T-helper 2 cell treated with Interferon-gamma antibody and Interleukin-4, amounts not matched to agents 5 μg/mL and 100 μg/mL, for 36 hours (primary cell): Measurements from ENCODE around the gene SUMF2.
"Not testable (repeated sequence)": the region's sequence is repeated elsewhere in the genome, so short reads cannot be mapped to it uniquely, and the experiment has no call there.

ENCODE experiments used
- DNase-seq: peaks from one replicate; pipeline ENCODE4 v3.0.0; 2021; ENCODE audit warnings: low spot score
- H3K27ac Mint-ChIP-seq: one replicate; pipeline ENCODE4 v1.8.0; 2021; ENCODE audit warnings: mild to moderate bottlenecking, mixed read lengths
- H3K27me3 Mint-ChIP-seq: one replicate; pipeline ENCODE4 v1.8.0; 2021; ENCODE audit warnings: low read depth, mixed read lengths
- H3K36me3 Mint-ChIP-seq: one replicate; pipeline ENCODE4 v1.8.0; 2021; ENCODE audit warnings: low read depth, mixed read lengths
- H3K4me1 Mint-ChIP-seq: one replicate; pipeline ENCODE4 v1.8.0; 2021; ENCODE audit warnings: low read depth, mixed read lengths
- H3K4me3 Mint-ChIP-seq: one replicate; pipeline ENCODE4 v1.8.0; 2022; ENCODE audit warnings: mild to moderate bottlenecking, moderate library complexity, mixed read lengths
- H3K9me3 Mint-ChIP-seq: one replicate; pipeline ENCODE4 v1.8.0; 2021; ENCODE audit warnings: mixed read lengths

SUMF2 gene

DNA sequence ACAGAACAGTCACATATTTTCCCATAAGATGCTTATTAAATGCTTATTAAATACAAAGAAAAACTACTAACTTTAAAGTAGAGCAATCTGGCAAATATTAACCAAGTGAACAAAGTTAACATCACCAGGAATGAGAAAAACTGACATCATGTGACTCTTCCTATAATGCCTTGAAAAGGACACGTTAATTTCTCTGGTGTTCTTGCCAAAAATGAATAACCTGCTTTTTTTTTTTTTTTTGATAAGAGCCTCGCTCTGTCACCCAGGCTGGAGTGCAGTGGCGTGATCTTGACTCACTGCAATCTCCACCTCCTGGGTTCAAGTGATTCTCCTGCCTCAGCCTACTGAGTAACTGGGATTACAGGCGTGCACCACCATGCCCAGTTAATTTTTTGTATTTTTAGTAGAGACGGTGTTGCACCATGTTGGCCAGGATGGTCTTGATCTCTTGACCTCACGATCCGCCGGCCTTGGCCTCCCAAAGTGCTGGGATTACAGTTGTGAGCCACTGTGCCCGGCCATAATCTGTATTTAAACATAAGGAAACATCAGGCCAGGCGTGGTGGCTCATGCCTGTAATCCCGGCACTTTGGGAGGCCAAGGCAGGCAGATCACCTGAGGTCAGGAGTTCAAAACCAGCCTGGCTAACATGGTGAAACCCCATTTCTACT is 16.5 kb upstream of the SUMF2 start:
- H3K9me3 Mint-ChIP-seq, H3K36me3 Mint-ChIP-seq, H3K4me3 Mint-ChIP-seq, DNase-seq, H3K4me1 Mint-ChIP-seq, H3K27me3 Mint-ChIP-seq, H3K27ac Mint-ChIP-seq: not testable (repeated sequence)

DNA sequence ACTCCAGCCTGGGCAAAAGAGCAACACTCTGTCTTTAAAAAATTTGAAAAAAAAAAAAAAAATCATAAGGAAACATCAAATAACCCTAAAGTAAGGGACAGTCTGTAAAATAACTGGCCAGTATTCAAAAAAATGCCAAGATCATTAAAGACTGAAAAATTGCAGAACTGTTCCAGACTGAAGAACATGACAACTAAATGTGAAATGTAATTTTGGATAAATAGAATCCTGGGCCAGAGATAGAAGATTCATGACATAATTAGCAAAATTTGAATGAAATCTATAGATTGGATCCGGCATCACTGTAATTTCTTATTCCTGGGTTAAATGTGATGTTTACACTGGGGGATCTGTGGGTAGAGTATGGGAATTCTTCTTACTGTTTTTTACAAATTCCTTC is 15.8 kb upstream of the SUMF2 start:
- Mint-ChIP-seq H3K27ac (no peak overlapping the region), H3K36me3 (peaks cover 11% of the 10 kb centered on the region), H3K4me3 (no peak overlapping the region), H3K4me1 (peaks cover 13% of the 10 kb centered on the region), H3K9me3 (no peaks in the 10 kb centered on the region), H3K27me3 (no peaks in the 10 kb centered on the region)
- DNase-seq = no peak

DNA sequence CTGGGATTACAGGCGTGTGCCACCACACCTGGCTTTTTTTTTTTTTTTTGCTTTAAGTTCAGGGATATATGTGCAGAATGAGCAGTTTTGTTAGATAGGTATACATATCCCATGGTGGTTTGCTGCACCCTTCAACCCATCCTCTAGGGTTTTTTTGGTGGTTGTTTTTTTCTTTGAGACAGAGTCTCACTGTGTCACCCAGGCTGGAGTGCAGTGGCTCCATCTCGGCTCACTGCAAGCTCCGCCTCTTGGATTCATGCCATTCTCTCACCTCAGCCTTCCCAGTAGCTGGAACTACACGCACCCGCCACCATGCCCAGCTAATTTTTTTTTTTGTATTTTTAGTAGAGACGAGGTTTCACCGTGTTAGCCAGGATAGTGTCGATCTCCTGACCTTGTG is 15.3 kb upstream of the SUMF2 start:
- Mint-ChIP-seq H3K36me3 (peaks cover 16% of the 10 kb centered on the region), H3K4me1 (peaks cover 16% of the 10 kb centered on the region)
- not testable (repeated sequence) for H3K27ac Mint-ChIP-seq, H3K27me3 Mint-ChIP-seq, H3K9me3 Mint-ChIP-seq, H3K4me3 Mint-ChIP-seq, DNase-seq

DNA sequence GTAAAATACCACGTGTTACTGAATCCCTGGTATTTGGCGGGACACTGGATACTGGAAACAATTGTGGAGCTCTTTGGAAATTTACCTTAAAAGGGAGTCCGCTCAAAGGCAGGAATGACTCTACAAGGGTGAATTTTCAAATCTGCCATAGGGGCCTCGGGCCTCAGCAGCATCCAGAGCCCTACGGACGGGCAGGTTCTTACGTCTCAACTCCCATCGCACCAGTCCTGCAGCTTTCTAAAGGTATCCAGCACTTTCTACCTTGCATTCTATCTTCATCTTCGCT is 13.1 kb upstream of the SUMF2 start:
- DNase-seq = no peak
- H3K4me1 Mint-ChIP-seq = peaks cover 27% of the 10 kb centered on the region
- H3K27me3 Mint-ChIP-seq = no peaks in the 10 kb centered on the region
- H3K9me3 Mint-ChIP-seq = no peaks in the 10 kb centered on the region
- peak overlapping the region; percentile 90 for H3K4me3 Mint-ChIP-seq
- peak overlapping the region; percentile 89 for H3K27ac Mint-ChIP-seq
- H3K36me3 Mint-ChIP-seq = peaks cover 33% of the 10 kb centered on the region

DNA sequence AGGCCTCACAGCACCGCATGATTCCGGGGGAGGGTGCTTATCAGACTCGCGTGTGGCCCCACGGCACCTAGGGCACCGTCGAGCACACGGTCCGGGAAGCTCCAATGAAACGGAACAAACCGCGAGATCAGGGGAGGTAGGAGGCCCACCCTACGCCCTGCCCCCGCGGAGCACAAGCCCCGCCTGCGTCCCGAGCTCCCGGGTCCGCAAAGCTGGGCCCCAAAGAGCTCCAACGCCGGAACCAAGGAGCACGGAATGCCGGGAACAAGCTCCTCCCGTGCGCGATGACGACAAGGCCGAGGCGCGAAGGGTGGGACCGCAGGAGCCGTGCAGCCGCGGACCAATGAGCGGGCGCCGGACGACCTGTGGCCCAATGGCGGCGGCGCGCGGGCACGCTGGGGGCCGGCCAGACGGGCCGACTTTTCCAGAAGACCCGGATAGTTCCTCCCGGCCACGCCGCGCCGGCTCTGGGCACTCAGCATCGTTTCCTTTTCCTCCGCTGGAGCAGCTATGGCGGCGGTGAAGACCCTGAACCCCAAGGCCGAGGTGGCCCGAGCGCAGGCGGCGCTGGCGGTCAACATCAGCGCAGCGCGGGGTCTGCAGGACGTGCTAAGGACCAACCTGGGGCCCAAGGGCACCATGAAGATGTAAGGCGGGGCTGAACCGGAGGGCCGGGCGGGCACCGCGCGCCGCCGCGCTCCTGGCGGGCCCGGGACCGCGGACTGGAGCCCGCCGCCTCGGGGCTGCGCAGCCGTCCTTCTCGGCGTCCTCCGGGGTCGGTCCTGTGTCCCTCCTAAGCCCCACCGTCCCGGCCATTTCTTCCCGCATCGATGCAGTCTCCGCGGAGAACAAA is 12.5 kb upstream of the SUMF2 start, which contains the start of the genes CCT6A and PSPH:
Gene CCT6A (plus strand): TSS at position 427 of the 853 bp plus-strand sequence. CDS start 84 bp downstream, at position 511.
Gene PSPH (minus strand): TSS at position 106 of the 853 bp plus-strand sequence. CDS start 30,232 bp downstream, outside the sequence.
- H3K4me3 Mint-ChIP-seq = peak within 1 kb of the TSS; percentile 90
- peak within 1 kb of the TSS; percentile 89 for H3K27ac Mint-ChIP-seq
- peaks cover 38% of the 10 kb centered on the region for H3K36me3 Mint-ChIP-seq
- peak; percentile 94 for DNase-seq
- no peaks in the 10 kb centered on the region for H3K27me3 Mint-ChIP-seq
- H3K4me1 Mint-ChIP-seq = peaks cover 28% of the 10 kb centered on the region
- no peaks in the 10 kb centered on the region for H3K9me3 Mint-ChIP-seq

DNA sequence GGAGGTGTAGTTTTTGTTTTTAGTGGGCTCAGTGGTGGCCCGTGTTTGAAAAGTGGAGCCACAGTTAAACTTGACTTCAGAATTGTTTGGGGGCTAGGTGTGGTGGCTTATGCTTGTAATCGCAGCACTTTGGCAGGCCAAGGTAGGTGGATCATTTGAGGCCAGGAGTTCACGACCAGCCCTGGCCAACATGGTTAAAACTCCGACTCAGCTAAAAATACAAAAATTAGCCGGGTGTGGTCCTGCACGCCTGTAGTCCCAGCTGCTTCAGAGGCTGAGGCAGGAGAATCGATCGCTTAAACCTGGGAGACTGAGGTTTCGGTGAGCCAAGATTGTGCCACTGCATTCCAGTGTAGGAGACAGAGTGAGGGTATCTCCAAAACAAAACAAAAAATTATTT is 10.7 kb upstream of the SUMF2 start:
- Mint-ChIP-seq H3K27ac (no peak overlapping the region), H3K4me3 (peak overlapping the region; percentile 90), H3K36me3 (peaks cover 52% of the 10 kb centered on the region), H3K27me3 (no peaks in the 10 kb centered on the region), H3K9me3 (no peaks in the 10 kb centered on the region), H3K4me1 (peaks cover 30% of the 10 kb centered on the region)
- no peak for DNase-seq

DNA sequence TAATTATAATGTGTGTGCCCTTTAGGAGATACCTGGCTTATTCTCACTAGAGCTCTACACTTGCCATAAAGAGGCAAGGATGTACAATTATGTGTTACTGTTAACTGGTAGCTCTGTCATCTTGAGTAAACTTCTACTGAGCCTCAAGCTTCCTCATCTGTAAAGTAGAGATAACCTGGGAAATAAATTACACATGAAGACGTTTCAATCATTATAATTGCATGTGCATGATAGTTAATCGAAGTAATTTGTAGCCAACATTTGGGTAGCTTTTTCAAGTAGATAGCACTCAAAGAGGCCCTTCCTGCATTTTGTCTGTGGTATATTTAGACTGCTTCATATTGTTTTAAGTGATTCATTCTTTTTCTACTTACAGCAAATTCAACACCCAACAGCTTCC is 10.1 kb upstream of the SUMF2 start:
- DNase-seq = no peak
- H3K4me1 Mint-ChIP-seq = peaks cover 30% of the 10 kb centered on the region
- H3K4me3 Mint-ChIP-seq = peak overlapping the region; percentile 59
- peaks cover 57% of the 10 kb centered on the region for H3K36me3 Mint-ChIP-seq
- no peaks in the 10 kb centered on the region for H3K27me3 Mint-ChIP-seq
- no peaks in the 10 kb centered on the region for H3K9me3 Mint-ChIP-seq
- H3K27ac Mint-ChIP-seq = peak overlapping the region; percentile 41

DNA sequence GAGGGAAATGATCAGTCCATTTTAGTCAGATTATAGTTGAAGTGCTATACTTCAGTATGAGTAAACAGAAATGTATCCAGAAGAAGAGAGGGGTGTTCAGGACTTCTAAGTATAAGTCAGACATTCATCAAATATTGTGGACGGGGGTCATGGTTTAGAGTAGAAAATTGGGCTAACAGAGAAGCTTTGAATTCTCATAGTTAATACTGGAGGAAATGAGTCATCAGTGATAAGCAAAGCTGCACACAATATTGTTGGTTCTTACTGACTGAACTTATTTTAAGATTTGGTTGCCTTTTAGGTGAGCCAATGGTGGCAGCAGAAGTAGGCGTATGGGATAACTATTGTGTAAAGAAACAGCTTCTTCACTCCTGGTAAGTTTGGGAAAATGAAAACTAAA is 1.7 kb upstream of the SUMF2 start:
- no peak for DNase-seq
- Mint-ChIP-seq H3K27me3 (no peaks in the 10 kb centered on the region), H3K4me3 (peak overlapping the region; percentile 33), H3K4me1 (peaks cover 27% of the 10 kb centered on the region), H3K27ac (peak overlapping the region; percentile 77), H3K36me3 (peaks cover 63% of the 10 kb centered on the region), H3K9me3 (no peaks in the 10 kb centered on the region)

DNA sequence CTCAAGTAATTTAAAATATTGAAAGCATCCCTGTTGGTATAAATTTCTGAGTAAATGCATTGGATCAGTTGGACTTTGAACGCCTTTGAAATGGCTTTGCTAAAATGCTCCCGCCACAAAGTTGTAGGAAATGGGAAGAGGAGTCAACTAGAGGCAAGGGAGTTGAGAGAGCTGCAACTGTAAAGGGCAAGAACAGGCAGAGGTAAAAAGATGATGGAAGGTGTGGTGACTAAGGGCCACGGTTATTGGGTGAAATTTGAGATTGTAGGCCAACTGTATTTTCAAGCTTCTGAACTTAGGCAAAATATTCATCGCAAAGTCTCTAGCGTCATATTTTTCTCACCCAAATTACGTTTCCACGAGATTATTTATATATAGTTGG is 595 bp upstream of the SUMF2 start:
- H3K27me3 Mint-ChIP-seq = no peaks in the 10 kb centered on the region
- H3K4me3 Mint-ChIP-seq = peak overlapping the region; percentile 94
- peak overlapping the region; percentile 92 for H3K27ac Mint-ChIP-seq
- DNase-seq = no peak
- no peaks in the 10 kb centered on the region for H3K9me3 Mint-ChIP-seq
- peaks cover 55% of the 10 kb centered on the region for H3K36me3 Mint-ChIP-seq
- peaks cover 27% of the 10 kb centered on the region for H3K4me1 Mint-ChIP-seq

DNA sequence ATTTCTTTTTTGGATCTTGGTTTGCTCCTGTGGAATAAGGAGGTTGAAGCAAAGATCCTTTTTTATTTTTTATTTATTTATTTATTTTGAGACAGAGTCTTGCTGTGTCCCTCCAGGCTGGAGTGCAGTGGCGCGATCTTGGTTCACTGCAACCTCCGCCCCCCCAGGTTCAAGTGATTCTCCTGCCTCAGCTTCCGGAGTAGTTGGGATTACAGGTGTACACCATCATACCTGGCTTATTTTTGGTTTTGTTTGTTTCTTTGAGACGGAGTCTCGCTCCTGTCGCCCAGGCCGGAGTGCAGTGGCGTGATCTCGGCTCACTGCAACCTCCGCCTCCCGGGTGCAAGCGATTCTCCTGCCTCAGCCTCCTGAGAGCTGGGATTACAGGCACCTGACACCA is 2.3 kb downstream of the SUMF2 start:
- not testable (repeated sequence) for H3K27ac Mint-ChIP-seq, H3K9me3 Mint-ChIP-seq, DNase-seq, H3K27me3 Mint-ChIP-seq, H3K4me3 Mint-ChIP-seq
- peaks cover 41% of the 10 kb centered on the region for H3K36me3 Mint-ChIP-seq
- peaks cover 27% of the 10 kb centered on the region for H3K4me1 Mint-ChIP-seq

DNA sequence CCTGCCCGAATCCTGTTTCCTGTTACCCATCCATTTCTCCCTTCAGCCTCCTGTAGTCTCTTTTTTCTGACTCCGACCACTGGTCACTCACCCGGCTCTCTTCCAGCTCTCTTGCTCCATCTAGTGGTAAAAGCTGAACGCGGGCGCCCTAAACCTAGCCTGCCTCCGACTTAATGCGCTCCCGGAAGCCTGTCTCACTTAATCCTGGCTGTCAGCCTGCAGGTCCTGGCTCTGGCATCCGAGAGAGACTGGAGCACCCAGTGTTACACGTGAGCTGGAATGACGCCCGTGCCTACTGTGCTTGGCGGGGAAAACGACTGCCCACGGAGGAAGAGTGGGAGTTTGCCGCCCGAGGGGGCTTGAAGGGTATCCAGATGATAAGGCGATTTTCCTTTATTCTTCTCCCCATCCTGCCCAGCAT is 10.3 kb downstream of the SUMF2 start:
- H3K27me3 Mint-ChIP-seq = no peaks in the 10 kb centered on the region
- peak overlapping the region; percentile 41 for H3K27ac Mint-ChIP-seq
- H3K9me3 Mint-ChIP-seq = no peaks in the 10 kb centered on the region
- H3K4me1 Mint-ChIP-seq = peaks cover 2% of the 10 kb centered on the region
- peak; percentile 60 for DNase-seq
- peaks cover 26% of the 10 kb centered on the region for H3K36me3 Mint-ChIP-seq
- no peak overlapping the region for H3K4me3 Mint-ChIP-seq

DNA sequence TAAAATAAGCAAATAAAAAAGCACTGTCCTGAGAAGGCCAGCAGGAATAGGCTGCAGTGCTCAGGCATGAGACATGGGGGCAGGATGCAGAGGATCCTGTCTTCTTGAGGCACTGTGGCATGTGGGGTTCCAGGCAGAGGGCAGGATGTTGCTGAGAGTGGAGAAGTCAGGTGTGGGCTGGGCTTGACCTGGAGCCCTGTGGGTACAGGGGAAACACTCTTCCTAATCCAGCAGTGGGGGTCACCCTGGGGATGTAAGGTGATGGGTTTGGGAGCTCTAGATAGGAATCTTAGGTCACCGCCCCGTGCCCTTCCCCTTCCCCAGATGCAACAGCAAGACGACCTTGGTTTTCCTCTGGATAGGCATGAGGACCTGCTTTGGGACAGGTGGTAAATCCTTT is 13.6 kb downstream of the SUMF2 start:
- H3K4me1 Mint-ChIP-seq = peaks cover 2% of the 10 kb centered on the region
- no peak overlapping the region for H3K27ac Mint-ChIP-seq
- H3K9me3 Mint-ChIP-seq = no peaks in the 10 kb centered on the region
- H3K4me3 Mint-ChIP-seq = no peak overlapping the region
- DNase-seq = no peak
- peaks cover 25% of the 10 kb centered on the region for H3K36me3 Mint-ChIP-seq
- no peaks in the 10 kb centered on the region for H3K27me3 Mint-ChIP-seq

DNA sequence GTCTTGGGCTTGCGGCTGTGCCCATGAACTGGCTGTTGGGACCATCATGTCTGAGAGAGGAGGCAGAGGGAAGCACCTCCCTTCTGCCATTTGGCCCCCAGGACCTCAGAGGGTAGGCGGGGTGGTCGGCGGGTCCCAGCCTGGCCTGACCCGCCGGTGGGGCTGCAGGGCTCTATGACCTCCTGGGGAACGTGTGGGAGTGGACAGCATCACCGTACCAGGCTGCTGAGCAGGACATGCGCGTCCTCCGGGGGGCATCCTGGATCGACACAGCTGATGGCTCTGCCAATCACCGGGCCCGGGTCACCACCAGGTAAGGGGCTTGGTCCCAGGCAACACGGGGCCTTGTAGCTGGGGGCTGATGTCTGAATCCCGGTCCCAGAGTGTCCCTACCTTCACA is 14.1 kb downstream of the SUMF2 start:
- Mint-ChIP-seq H3K27me3 (no peaks in the 10 kb centered on the region), H3K36me3 (peaks cover 22% of the 10 kb centered on the region)

DNA sequence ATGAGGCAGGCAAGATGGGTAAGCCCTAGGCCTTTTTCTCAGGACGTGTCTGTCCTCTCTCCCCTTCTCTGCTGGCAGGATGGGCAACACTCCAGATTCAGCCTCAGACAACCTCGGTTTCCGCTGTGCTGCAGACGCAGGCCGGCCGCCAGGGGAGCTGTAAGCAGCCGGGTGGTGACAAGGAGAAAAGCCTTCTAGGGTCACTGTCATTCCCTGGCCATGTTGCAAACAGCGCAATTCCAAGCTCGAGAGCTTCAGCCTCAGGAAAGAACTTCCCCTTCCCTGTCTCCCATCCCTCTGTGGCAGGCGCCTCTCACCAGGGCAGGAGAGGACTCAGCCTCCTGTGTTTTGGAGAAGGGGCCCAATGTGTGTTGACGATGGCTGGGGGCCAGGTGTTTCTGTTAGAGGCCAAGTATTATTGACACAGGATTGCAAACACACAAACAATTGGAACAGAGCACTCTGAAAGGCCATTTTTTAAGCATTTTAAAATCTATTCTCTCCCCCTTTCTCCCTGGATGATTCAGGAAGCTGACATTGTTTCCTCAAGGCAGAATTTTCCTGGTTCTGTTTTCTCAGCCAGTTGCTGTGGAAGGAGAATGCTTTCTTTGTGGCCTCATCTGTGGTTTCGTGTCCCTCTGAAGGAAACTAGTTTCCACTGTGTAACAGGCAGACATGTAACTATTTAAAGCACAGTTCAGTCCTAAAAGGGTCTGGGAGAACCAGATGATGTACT is 15.5 kb downstream of the SUMF2 start:
- H3K27ac Mint-ChIP-seq = no peak overlapping the region
- no peak for DNase-seq
- H3K36me3 Mint-ChIP-seq = peaks cover 18% of the 10 kb centered on the region

More for the DNA sequence above, 14.1 kb downstream of the SUMF2 start:
- H3K4me1 Mint-ChIP-seq = peaks cover 2% of the 10 kb centered on the region
- no peaks in the 10 kb centered on the region for H3K9me3 Mint-ChIP-seq
- DNase-seq = no peak
- no peak overlapping the region for H3K4me3 Mint-ChIP-seq
- H3K27ac Mint-ChIP-seq = no peak overlapping the region

More for the DNA sequence above, 15.5 kb downstream of the SUMF2 start:
- Mint-ChIP-seq H3K27me3 (no peaks in the 10 kb centered on the region), H3K4me1 (no peaks in the 10 kb centered on the region), H3K9me3 (no peaks in the 10 kb centered on the region), H3K4me3 (no peak overlapping the region)
